ENCODE measurements around the gene TMEM163.

- TF ChIP-seq POLR2A (IDR thresholded peaks at IDR 0.05) = no peak
- TF ChIP-seq, protein P1, sequence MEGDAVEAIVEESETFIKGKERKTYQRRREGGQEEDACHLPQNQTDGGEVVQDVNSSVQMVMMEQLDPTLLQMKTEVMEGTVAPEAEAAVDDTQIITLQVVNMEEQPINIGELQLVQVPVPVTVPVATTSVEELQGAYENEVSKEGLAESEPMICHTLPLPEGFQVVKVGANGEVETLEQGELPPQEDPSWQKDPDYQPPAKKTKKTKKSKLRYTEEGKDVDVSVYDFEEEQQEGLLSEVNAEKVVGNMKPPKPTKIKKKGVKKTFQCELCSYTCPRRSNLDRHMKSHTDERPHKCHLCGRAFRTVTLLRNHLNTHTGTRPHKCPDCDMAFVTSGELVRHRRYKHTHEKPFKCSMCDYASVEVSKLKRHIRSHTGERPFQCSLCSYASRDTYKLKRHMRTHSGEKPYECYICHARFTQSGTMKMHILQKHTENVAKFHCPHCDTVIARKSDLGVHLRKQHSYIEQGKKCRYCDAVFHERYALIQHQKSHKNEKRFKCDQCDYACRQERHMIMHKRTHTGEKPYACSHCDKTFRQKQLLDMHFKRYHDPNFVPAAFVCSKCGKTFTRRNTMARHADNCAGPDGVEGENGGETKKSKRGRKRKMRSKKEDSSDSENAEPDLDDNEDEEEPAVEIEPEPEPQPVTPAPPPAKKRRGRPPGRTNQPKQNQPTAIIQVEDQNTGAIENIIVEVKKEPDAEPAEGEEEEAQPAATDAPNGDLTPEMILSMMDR (IDR thresholded peaks at IDR 0.05) = no peak
Measured at GRCh38 chr2:134726645-134727044, 7.8 kb upstream of the TMEM163 start.
